ENCODE results near the gene HERC3.

GRCh38 chr4:88618782-88619485 is 26.7 kb downstream of the HERC3 start:
- TF ChIP-seq ATF7 (IDR thresholded peaks at IDR 0.05; ENCODE audit: low read depth), result no peak
- TF ChIP-seq RAD51 (IDR thresholded peaks at IDR 0.05), result no peak
